Stimulated activated CD4-positive, alpha-beta T cell treated with anti-CD3 and anti-CD28 coated beads, Interleukin-1b, Interleukin-23, amount 100 ng/mL, for 1 hour (primary cell): Measurements from ENCODE around the gene ZNF518B.
"Not testable (repeated sequence)": the region's sequence is repeated elsewhere in the genome, so short reads cannot be mapped to it uniquely, and the experiment has no call there.

Experiments
- DNase-seq, 2 donors: peaks; one replicate each; pipeline ENCODE4 v3.0.0-alpha.2; 2020; ENCODE audit warnings: low read depth in 2 of 2

The ZNF518B gene

GRCh38 chr4:10456260-10456594, 999 bp downstream of the ZNF518B start:
- DNase-seq: no peak

- DNase-seq: no peak
These were observed 2.1 kb downstream of the ZNF518B start for GRCh38 chr4:10455133-10455532.

GRCh38 chr4:10454726-10455125, 2.5 kb downstream of the ZNF518B start:
- no peak for DNase-seq

GRCh38 chr4:10454121-10454520, 3.1 kb downstream of the ZNF518B start:
- DNase-seq: no peak

- no peak for DNase-seq
These were observed 8.2 kb downstream of the ZNF518B start for GRCh38 chr4:10448991-10449390.

- no peak for DNase-seq
These were observed 14.2 kb downstream of the ZNF518B start for GRCh38 chr4:10442976-10443375.

GRCh38 chr4:10441512-10441911, 15.7 kb downstream of the ZNF518B start:
- no peak for DNase-seq

GRCh38 chr4:10438924-10439323, 18.3 kb downstream of the ZNF518B start:
- no peak for DNase-seq

- DNase-seq: no peak
These were observed 19.5 kb downstream of the ZNF518B start for GRCh38 chr4:10437735-10438134.

GRCh38 chr4:10427680-10428079, 29.5 kb downstream of the ZNF518B start:
- not testable (repeated sequence) for DNase-seq

GRCh38 chr4:10421344-10422055, 35.7 kb downstream of the ZNF518B start:
- DNase-seq: no peak

GRCh38 chr4:10417740-10418139, 39.5 kb downstream of the ZNF518B start:
- DNase-seq: no peak

GRCh38 chr4:10416441-10416840, 40.8 kb downstream of the ZNF518B start:
- DNase-seq: no peak

- no peak for DNase-seq
These were observed 44.0 kb downstream of the ZNF518B start for GRCh38 chr4:10413177-10413576.

- DNase-seq: no peak
These were observed 51.6 kb downstream of the ZNF518B start for GRCh38 chr4:10405672-10406071.

GRCh38 chr4:10403633-10404445, 53.4 kb downstream of the ZNF518B start:
- DNase-seq: no peak

GRCh38 chr4:10395971-10396580, 61.1 kb downstream of the ZNF518B start:
- no peak for DNase-seq
